HepG2 (cell line): ENCODE measurements around the gene DEGS1. TPM values are rescaled to one million over a fixed set of nuclear protein-coding genes. Genes with fewer than 3 reads are reported as not detected.
A peak's percentile ranks its signal among the peaks of the same experiment; 100 is the strongest.

ENCODE experiments used
- ASH2L ChIP-seq: fragments of 300-600, 200-600 bp; sonication (generic); IDR thresholded peaks from 2 replicates; pipeline ENCODE4 v1.7.0; 2017; ENCODE audit warnings: low read depth, mild to moderate bottlenecking, moderate library complexity, mixed read lengths, low read length; ENCODE audit not compliant: insufficient read length
- CBX2 ChIP-seq, 2 experiments: fragments of 200-600 bp in 1 of 2; sonication (generic); formaldehyde crosslinking in 1 of 2; IDR thresholded peaks; 2 replicates each; pipeline versions ENCODE4 v1.7.0 to v1.8.1; 2018 to 2022; ENCODE audit warnings: low read depth in 2 of 2, low read length in 1 of 2, mild to moderate bottlenecking in 1 of 2, missing genetic modification reagents in 1 of 2
- DZIP1 ChIP-seq: sonication (generic); formaldehyde crosslinking; IDR thresholded peaks from 2 replicates; pipeline ENCODE4 v1.5.0; 2020; ENCODE audit warnings: mild to moderate bottlenecking, missing genetic modification reagents
- GTF3A ChIP-seq: sonication (generic); formaldehyde crosslinking; conservative IDR thresholded peaks from 2 replicates; pipeline ENCODE4 v1.4.0; 2020; ENCODE audit warnings: mild to moderate bottlenecking, missing genetic modification reagents
- HMGA1 ChIP-seq: sonication (generic); formaldehyde crosslinking; conservative IDR thresholded peaks from 2 replicates; pipeline ENCODE4 v1.4.0; 2020; ENCODE audit warnings: missing genetic modification reagents
- KLF6 ChIP-seq: IDR thresholded peaks from 2 replicates; pipeline ENCODE4 v1.8.0; 2016; ENCODE audit warnings: missing biosample characterization, missing genetic modification reagents
- TAF1 ChIP-seq: sonication (generic); formaldehyde crosslinking; IDR thresholded peaks from 2 replicates; pipeline ENCODE4 v1.4.0; 2020; ENCODE audit warnings: missing genetic modification reagents
- TAF15 ChIP-seq: fragments of 200-400 bp; formaldehyde crosslinking; IDR thresholded peaks from one replicate; pipeline ENCODE4 v1.6.1; 2018; ENCODE audit warnings: mild to moderate bottlenecking, low read depth, low read length; ENCODE audit not compliant: poor library complexity, severe bottlenecking
- YEATS4 ChIP-seq: sonication (generic); formaldehyde crosslinking; IDR thresholded peaks from 2 replicates; pipeline ENCODE4 v1.4.0; 2020; ENCODE audit warnings: missing genetic modification reagents, borderline replicate concordance
- ZFY ChIP-seq: sonication (generic); formaldehyde crosslinking; IDR thresholded peaks from 2 replicates; pipeline ENCODE4 v1.4.0; 2020; ENCODE audit warnings: missing genetic modification reagents
- ZNF121 ChIP-seq: sonication (generic); formaldehyde crosslinking; IDR thresholded peaks from 2 replicates; pipeline ENCODE4 v1.5.0; 2020; ENCODE audit warnings: mild to moderate bottlenecking, missing genetic modification reagents
- ZNF337 ChIP-seq: sonication (generic); formaldehyde crosslinking; IDR thresholded peaks from 2 replicates; pipeline ENCODE4 v1.5.1; 2020; ENCODE audit warnings: missing genetic modification reagents, low read depth, mild to moderate bottlenecking, borderline replicate concordance
- ZNF382 ChIP-seq: sonication (generic); formaldehyde crosslinking; IDR thresholded peaks from 2 replicates; pipeline ENCODE4 v1.5.0; 2020; ENCODE audit warnings: missing genetic modification reagents, mild to moderate bottlenecking, borderline replicate concordance
- ZNF737 ChIP-seq: sonication (generic); formaldehyde crosslinking; IDR thresholded peaks from 2 replicates; pipeline ENCODE4 v1.5.0; 2020; ENCODE audit warnings: missing genetic modification reagents, mild to moderate bottlenecking, borderline replicate concordance
- ZNF772 ChIP-seq: sonication (generic); formaldehyde crosslinking; IDR thresholded peaks from 2 replicates; pipeline ENCODE4 v1.5.0; 2020; ENCODE audit warnings: mild to moderate bottlenecking, missing genetic modification reagents
- ZNF878 ChIP-seq: sonication (generic); formaldehyde crosslinking; IDR thresholded peaks from 2 replicates; pipeline ENCODE4 v1.8.1; 2023; ENCODE audit warnings: mild to moderate bottlenecking, missing genetic modification reagents, moderate library complexity
- ZSCAN9 ChIP-seq: IDR thresholded peaks from 2 replicates; pipeline ENCODE4 v1.6.1; 2016; ENCODE audit warnings: borderline replicate concordance
- polyA plus RNA-seq, 8 experiments: library from polyadenylated mRNA; depleted of rRNA in 3 of 8; stranded (reverse) in 7 of 8; unstranded in 1 of 8; fragments of >200 nt; fragmentation: Illumina TruSeq in 4 of 8; extraction: Trizol in 4 of 8; gene quantifications; 2 replicates each; pipeline versions ENCODE4 v1.2.1 to v1.2.3, GENCODE V29; 2011 to 2016; ENCODE audit warnings: low read depth in 4 of 8, missing spikeins in 1 of 8, mixed read lengths in 1 of 8; ENCODE audit not compliant: insufficient read depth in 1 of 8
- total RNA-seq, 5 experiments: library from RNA; depleted of rRNA; stranded (reverse); fragments of >200 nt; fragmentation: Illumina TruSeq; extraction: Trizol; gene quantifications; 2 replicates each; pipeline ENCODE4 v1.2.3, GENCODE V29; 2016; ENCODE audit warnings: low read depth in 1 of 5
- TF ChIP-seq, protein P1 (sequence below): sonication (generic); formaldehyde crosslinking; IDR thresholded peaks from 2 replicates; pipeline ENCODE4 v1.4.0; 2020; ENCODE audit warnings: missing genetic modification reagents, borderline replicate concordance
- TF ChIP-seq, protein P2 (sequence below): sonication (generic); formaldehyde crosslinking; IDR thresholded peaks from 2 replicates; pipeline ENCODE4 v1.4.0; 2020; ENCODE audit warnings: mild to moderate bottlenecking, missing genetic modification reagents

Gene DEGS1
- total and polyA plus RNA-seq, 2 of the 13 experiments (the other 11 are each of a cell fraction or from before 2014, with no cell fraction given), result 18.1 to 35.9 TPM

- TF ChIP-seq, protein P1, sequence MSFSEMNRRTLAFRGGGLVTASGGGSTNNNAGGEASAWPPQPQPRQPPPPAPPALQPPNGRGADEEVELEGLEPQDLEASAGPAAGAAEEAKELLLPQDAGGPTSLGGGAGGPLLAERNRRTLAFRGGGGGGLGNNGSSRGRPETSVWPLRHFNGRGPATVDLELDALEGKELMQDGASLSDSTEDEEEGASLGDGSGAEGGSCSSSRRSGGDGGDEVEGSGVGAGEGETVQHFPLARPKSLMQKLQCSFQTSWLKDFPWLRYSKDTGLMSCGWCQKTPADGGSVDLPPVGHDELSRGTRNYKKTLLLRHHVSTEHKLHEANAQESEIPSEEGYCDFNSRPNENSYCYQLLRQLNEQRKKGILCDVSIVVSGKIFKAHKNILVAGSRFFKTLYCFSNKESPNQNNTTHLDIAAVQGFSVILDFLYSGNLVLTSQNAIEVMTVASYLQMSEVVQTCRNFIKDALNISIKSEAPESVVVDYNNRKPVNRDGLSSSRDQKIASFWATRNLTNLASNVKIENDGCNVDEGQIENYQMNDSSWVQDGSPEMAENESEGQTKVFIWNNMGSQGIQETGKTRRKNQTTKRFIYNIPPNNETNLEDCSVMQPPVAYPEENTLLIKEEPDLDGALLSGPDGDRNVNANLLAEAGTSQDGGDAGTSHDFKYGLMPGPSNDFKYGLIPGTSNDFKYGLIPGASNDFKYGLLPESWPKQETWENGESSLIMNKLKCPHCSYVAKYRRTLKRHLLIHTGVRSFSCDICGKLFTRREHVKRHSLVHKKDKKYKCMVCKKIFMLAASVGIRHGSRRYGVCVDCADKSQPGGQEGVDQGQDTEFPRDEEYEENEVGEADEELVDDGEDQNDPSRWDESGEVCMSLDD (CRISPR knock-in tag), result no peak
- TF ChIP-seq TAF1 (CRISPR knock-in tag) (no peak), ZSCAN9 (CRISPR knock-in tag) (no peak), ZNF337 (CRISPR knock-in tag) (no peak), TAF15 (no peak), DZIP1 (0 out of 2 replicates have a peak, but pooled peaks have one; percentile 44), GTF3A (no peak), ASH2L (no peak), ZNF772 (CRISPR knock-in tag) (no peak), HMGA1 (CRISPR knock-in tag) (no peak), ZNF878 (CRISPR knock-in tag) (no peak; the same call in 1 of the 2 replicates), ZNF737 (CRISPR knock-in tag) (no peak), KLF6 (CRISPR knock-in tag) (no peak), ZNF121 (peak; percentile 23; the same call in 1 of the 2 replicates), ZFY (CRISPR knock-in tag) (peak; percentile 80), YEATS4 (CRISPR knock-in tag) (peak; percentile 65; the same call in 1 of the 2 replicates), ZNF382 (CRISPR knock-in tag) (no peak), CBX2 (IDR thresholded peaks at IDR 0.05; ENCODE audit: low read depth, low read length) (no peak), CBX2 (CRISPR knock-in tag; IDR thresholded peaks at IDR 0.05; ENCODE audit: low read depth) (no peak)
- TF ChIP-seq, protein P2, sequence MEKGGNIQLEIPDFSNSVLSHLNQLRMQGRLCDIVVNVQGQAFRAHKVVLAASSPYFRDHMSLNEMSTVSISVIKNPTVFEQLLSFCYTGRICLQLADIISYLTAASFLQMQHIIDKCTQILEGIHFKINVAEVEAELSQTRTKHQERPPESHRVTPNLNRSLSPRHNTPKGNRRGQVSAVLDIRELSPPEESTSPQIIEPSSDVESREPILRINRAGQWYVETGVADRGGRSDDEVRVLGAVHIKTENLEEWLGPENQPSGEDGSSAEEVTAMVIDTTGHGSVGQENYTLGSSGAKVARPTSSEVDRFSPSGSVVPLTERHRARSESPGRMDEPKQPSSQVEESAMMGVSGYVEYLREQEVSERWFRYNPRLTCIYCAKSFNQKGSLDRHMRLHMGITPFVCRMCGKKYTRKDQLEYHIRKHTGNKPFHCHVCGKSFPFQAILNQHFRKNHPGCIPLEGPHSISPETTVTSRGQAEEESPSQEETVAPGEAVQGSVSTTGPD (CRISPR knock-in tag), result no peak
Observed at GRCh38 chr1:224183591-224184312, 712 bp downstream of the DEGS1 start (continued).
